Naive thymus-derived CD4-positive, alpha-beta T cell (primary cell): Measurements from ENCODE around the gene ANGPT4. TPM values are rescaled to one million over a fixed set of nuclear protein-coding genes. Genes with fewer than 3 reads are reported as not detected.

Experiments used
- ATAC-seq: fragments of 150-1000 bp; cut with Tn5 transposase; 2 replicates; pipeline ENCODE4 v1.10.0; 2021; ENCODE audit warnings: mild to moderate bottlenecking, moderate library complexity
- CTCF ChIA-PET: fragments of 350-600 bp; sonication (Branson Sonifier 250); formaldehyde crosslinking; loops from one replicate; lab custom pipeline; 2021; ENCODE audit warnings: antibody characterized with exemption; lab: Charles Lee
- POLR2A ChIA-PET: fragments of 350-600 bp; sonication (Branson Sonifier 250); formaldehyde crosslinking; loops from one replicate; lab custom pipeline; 2021; ENCODE audit warnings: antibody characterized with exemption, inconsistent platforms; lab: Charles Lee
- DNase-seq, 9 donors: peaks; one replicate each; pipeline versions ENCODE4 v3.0.0 to v3.0.0-alpha.2; 2020 to 2022; ENCODE audit warnings: mixed read lengths in 1 of 9
- H3K27ac ChIP-seq: one replicate; pipeline ENCODE4 v1.7.0; 2013; ENCODE audit warnings: mild to moderate bottlenecking, low read depth, low read length, moderate library complexity
- H3K27me3 ChIP-seq, 2 donors: one replicate each; pipeline ENCODE4 v1.7.0; 2013; ENCODE audit warnings: low read length in 2 of 2, mild to moderate bottlenecking in 2 of 2, moderate library complexity in 2 of 2; ENCODE audit not compliant: control insufficient read depth in 2 of 2, insufficient read depth in 2 of 2
- H3K36me3 ChIP-seq, 3 experiments: 1 replicate in 2 of 3; 2 replicates in 1 of 3; pipeline ENCODE4 v1.7.0; 2013; ENCODE audit warnings: low read length in 3 of 3, mild to moderate bottlenecking in 3 of 3, moderate library complexity in 1 of 3; ENCODE audit not compliant: insufficient read depth in 3 of 3, control insufficient read depth in 2 of 3
- H3K4me1 ChIP-seq, 2 donors: one replicate each; pipeline ENCODE4 v1.7.0; 2013; ENCODE audit warnings: low read length in 2 of 2, mild to moderate bottlenecking in 2 of 2, moderate library complexity in 1 of 2; ENCODE audit not compliant: control insufficient read depth in 2 of 2, insufficient read depth in 2 of 2
- H3K4me3 ChIP-seq: 2 replicates; pipeline ENCODE4 v1.7.0; 2013; ENCODE audit warnings: mild to moderate bottlenecking, low read length
- H3K9me3 ChIP-seq, 3 experiments: 1 replicate in 2 of 3; 2 replicates in 1 of 3; pipeline ENCODE4 v1.7.0; 2013; ENCODE audit warnings: low read length in 3 of 3; ENCODE audit not compliant: control insufficient read depth in 2 of 3
- H3K27ac Mint-ChIP-seq, 9 donors: one replicate each; pipeline ENCODE4 v1.8.0; 2020 to 2022; ENCODE audit warnings: mixed read lengths in 9 of 9, mild to moderate bottlenecking in 8 of 9, moderate library complexity in 5 of 9, inconsistent platforms in 2 of 9
- H3K27me3 Mint-ChIP-seq, 5 donors: one replicate each; pipeline ENCODE4 v1.8.0; 2021 to 2022; ENCODE audit warnings: mixed read lengths in 5 of 5, mild to moderate bottlenecking in 1 of 5
- H3K36me3 Mint-ChIP-seq, 5 donors: one replicate each; pipeline ENCODE4 v1.8.0; 2020 to 2022; ENCODE audit warnings: mixed read lengths in 5 of 5, mild to moderate bottlenecking in 3 of 5, inconsistent platforms in 1 of 5
- H3K4me1 Mint-ChIP-seq, 7 donors: one replicate each; pipeline ENCODE4 v1.8.0; 2020 to 2022; ENCODE audit warnings: mixed read lengths in 7 of 7, mild to moderate bottlenecking in 3 of 7, inconsistent platforms in 1 of 7
- H3K4me3 Mint-ChIP-seq, 10 donors: one replicate each; pipeline ENCODE4 v1.8.0; 2020 to 2022; ENCODE audit warnings: mild to moderate bottlenecking in 10 of 10, mixed read lengths in 10 of 10, moderate library complexity in 6 of 10, inconsistent platforms in 2 of 10
- H3K9me3 Mint-ChIP-seq, 11 donors: one replicate each; pipeline ENCODE4 v1.8.0; 2020 to 2022; ENCODE audit warnings: mixed read lengths in 11 of 11, mild to moderate bottlenecking in 4 of 11, inconsistent platforms in 1 of 11, moderate library complexity in 1 of 11
- intact Hi-C, 2 donors: fragments of 100-400 bp; cut with micrococcal nuclease; formaldehyde crosslinking; loops; one replicate each; pipeline ENCODE4 v1.15.1; 2023
- polyA plus RNA-seq, 2 donors: library from polyadenylated mRNA; unstranded; fragments of 300-500 nt; fragmentation: Illumina TruSeq; gene quantifications; one replicate each; pipeline ENCODE4 v1.2.3, GENCODE V29; 2021
- total RNA-seq, 6 experiments: library from RNA in 5 of 6; stranded (reverse) in 5 of 6; gene quantifications; 1 replicate in 5 of 6; 2 replicates in 1 of 6; pipeline ENCODE4 v1.2.3 and lab custom pipeline; 2021 to 2026

The ANGPT4 gene
- total and polyA plus RNA-seq, 7 experiments from 2014 or later, result not detected

- peaks cover 27 to 58% (median 51%) of the 10 kb centered on the region in 7 donors for H3K4me1 Mint-ChIP-seq
- H3K4me3 ChIP-seq, result no peak overlapping the region
- peaks cover 0 to 16% (median under 1%) of the 10 kb centered on the region in 5 donors for H3K36me3 Mint-ChIP-seq
- H3K4me1 ChIP-seq, result peaks cover 33 to 41% of the 10 kb centered on the region in 2 donors
- H3K9me3 Mint-ChIP-seq, result peaks cover 0 to 2% (median 0%) of the 10 kb centered on the region in 11 donors
- no peaks in the 10 kb centered on the region for H3K9me3 ChIP-seq
- intact Hi-C loops, result loop anchor here in 1 of 2 donors (5.0 to 10.0 kb wide), 2 partner anchors 625 to 842 kb away; partner anchors contain the start of gene NSFL1C
- DNase-seq (no peak), ATAC-seq (no peak)
- H3K27me3 ChIP-seq, result no peaks in the 10 kb centered on the region
- no peaks in the 10 kb centered on the region for H3K27me3 Mint-ChIP-seq
- peak overlapping the region in 6 of 10 donors; percentile 11 to 81 (median 50) for H3K4me3 Mint-ChIP-seq
- H3K36me3 ChIP-seq, result peaks cover 0 to 5% (median 0%) of the 10 kb centered on the region in 3 experiments
- no peak overlapping the region for H3K27ac ChIP-seq
- peak overlapping the region in 3 of 9 donors; percentile 12 to 52 (median 50) for H3K27ac Mint-ChIP-seq
- CTCF ChIA-PET, result no interaction called here
- POLR2A ChIA-PET, result interaction anchor here (3.7 kb wide), 1 partner anchor 9 kb away, joined by 43 read pairs; the partner anchor contains the start of gene FAM110A
These were observed 73.6 kb downstream of the ANGPT4 start for GRCh38 chr20:842547-842940.

DNA sequence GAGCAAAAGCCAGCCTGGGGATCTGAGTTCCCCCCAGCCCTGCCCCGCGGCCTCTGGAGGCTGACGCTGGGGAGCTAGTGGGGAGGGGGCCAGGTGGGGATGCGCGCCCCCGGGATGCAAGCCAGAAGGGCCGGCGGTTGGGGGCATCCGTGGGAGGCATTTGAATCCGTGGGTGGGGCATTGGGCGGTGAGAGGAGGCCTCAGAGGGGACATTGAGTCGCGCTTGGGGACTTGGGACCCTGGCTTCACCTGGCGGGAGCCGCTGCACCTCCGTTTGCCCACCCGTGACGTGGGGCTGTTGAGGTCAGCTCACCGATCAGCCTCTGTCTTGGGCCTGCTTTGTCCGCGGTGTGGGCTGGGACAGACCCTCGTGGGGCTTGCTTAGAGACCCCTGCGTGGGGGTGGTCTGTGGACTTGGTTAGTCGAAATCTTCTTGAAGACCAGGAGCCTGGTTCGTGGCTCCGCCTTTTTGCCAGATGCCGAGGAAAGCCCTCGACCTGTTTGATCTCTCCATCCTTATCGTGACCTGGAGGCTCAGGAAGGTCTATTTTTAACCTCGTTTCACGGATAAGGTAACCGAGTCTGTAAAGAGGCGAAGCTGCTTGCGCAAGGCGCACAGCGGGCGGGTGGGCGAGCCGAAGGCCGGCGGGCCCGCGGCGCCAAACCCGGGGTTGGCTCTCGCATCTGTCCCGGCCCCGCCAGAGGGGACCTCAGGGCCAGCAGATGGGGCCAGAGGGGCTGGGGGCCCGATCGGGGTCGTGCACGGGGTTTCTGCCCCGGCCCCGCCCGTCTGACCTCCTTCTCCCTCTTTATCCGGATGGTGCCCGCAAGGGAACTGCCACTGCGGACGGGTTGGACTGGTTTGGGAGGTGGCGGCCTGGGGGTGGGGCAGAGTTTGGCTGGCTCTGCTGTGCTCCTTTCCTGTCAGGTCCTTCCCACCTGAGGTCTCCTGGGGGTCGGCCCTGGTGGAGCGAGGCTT, 74.3 kb downstream of the ANGPT4 start:
- H3K4me1 Mint-ChIP-seq, result peaks cover 21 to 58% (median 49%) of the 10 kb centered on the region in 7 donors
- Histone ChIP-seq H3K4me1 (peaks cover 30 to 34% of the 10 kb centered on the region in 2 donors), H3K27ac (peak overlapping the region; percentile 62), H3K36me3 (peaks cover 0 to 5% (median 0%) of the 10 kb centered on the region in 3 experiments), H3K9me3 (no peaks in the 10 kb centered on the region), H3K27me3 (no peaks in the 10 kb centered on the region), H3K4me3 (peak overlapping the region; percentile 47)
- H3K4me3 Mint-ChIP-seq, result peak overlapping the region; percentile 63 to 82 (median 78)
- CTCF ChIA-PET, result interaction anchor here (0.7 kb wide), 1 partner anchor 8 kb away, joined by 3 read pairs; the partner anchor contains the start of gene FAM110A
- POLR2A ChIA-PET, result interaction anchor here (3.7 kb wide), 1 partner anchor 9 kb away, joined by 43 read pairs; the partner anchor contains the start of gene FAM110A
- DNase-seq, result no peak
- peak overlapping the region in 2 of 9 donors; percentile 68 to 87 for H3K27ac Mint-ChIP-seq
- peaks cover 0 to 13% (median 3%) of the 10 kb centered on the region in 5 donors for H3K36me3 Mint-ChIP-seq
- intact Hi-C loops, result loop anchor here in 1 of 2 donors (5.0 to 10.0 kb wide), 2 partner anchors 625 to 843 kb away; partner anchors contain the start of gene NSFL1C
- ATAC-seq, result no peak
- H3K27me3 Mint-ChIP-seq, result no peaks in the 10 kb centered on the region
- H3K9me3 Mint-ChIP-seq, result peaks cover 0 to 2% (median 0%) of the 10 kb centered on the region in 11 donors

GRCh38 chr20:840858-841567, 75.1 kb downstream of the ANGPT4 start:
- Mint-ChIP-seq H3K9me3 (peaks cover 0 to 2% (median 0%) of the 10 kb centered on the region in 11 donors), H3K27ac (peak overlapping the region in 2 of 9 donors; percentile 24 to 62), H3K36me3 (peaks cover 0 to 11% (median 3%) of the 10 kb centered on the region in 5 donors), H3K27me3 (no peaks in the 10 kb centered on the region), H3K4me1 (peaks cover 22 to 58% (median 49%) of the 10 kb centered on the region in 7 donors), H3K4me3 (peak overlapping the region; percentile 53 to 82 (median 78))
- ATAC-seq, result no peak
- no peak for DNase-seq
- CTCF ChIA-PET, result interaction anchor here (0.7 kb wide), 1 partner anchor 7 kb away, joined by 3 read pairs; the partner anchor contains the start of gene FAM110A
- Histone ChIP-seq H3K4me1 (peaks cover 22 to 27% of the 10 kb centered on the region in 2 donors), H3K9me3 (no peaks in the 10 kb centered on the region), H3K27me3 (no peaks in the 10 kb centered on the region), H3K4me3 (peak overlapping the region; percentile 47), H3K27ac (peak overlapping the region; percentile 62), H3K36me3 (peaks cover 0 to 5% (median 0%) of the 10 kb centered on the region in 3 experiments)
- intact Hi-C loops, result loop anchor here in 1 of 2 donors (5.0 to 10.0 kb wide), 2 partner anchors 626 to 844 kb away; partner anchors contain the start of gene NSFL1C
- POLR2A ChIA-PET, result interaction anchor here (3.7 kb wide), 1 partner anchor 8 kb away, joined by 43 read pairs; the partner anchor contains the start of gene FAM110A

- H3K27ac ChIP-seq, result no peak overlapping the region
- Mint-ChIP-seq H3K9me3 (peaks cover 0 to 2% (median 0%) of the 10 kb centered on the region in 11 donors), H3K27me3 (no peaks in the 10 kb centered on the region), H3K27ac (peak overlapping the region in 3 of 9 donors; percentile 17 to 62 (median 24)), H3K36me3 (peaks cover 0 to 8% (median 3%) of the 10 kb centered on the region in 5 donors), H3K4me1 (peaks cover 22 to 59% (median 48%) of the 10 kb centered on the region in 7 donors), H3K4me3 (peak overlapping the region; percentile 53 to 81 (median 65))
- ATAC-seq (no peak), DNase-seq (no peak)
- no peaks in the 10 kb centered on the region for H3K27me3 ChIP-seq
- H3K4me3 ChIP-seq, result no peak overlapping the region
- peaks cover 19 to 32% of the 10 kb centered on the region in 2 donors for H3K4me1 ChIP-seq
- ChIA-PET POLR2A (no interaction called here), CTCF (no interaction called here)
- peaks cover 0 to 5% (median 0%) of the 10 kb centered on the region in 3 experiments for H3K36me3 ChIP-seq
- no peaks in the 10 kb centered on the region for H3K9me3 ChIP-seq
- intact Hi-C loops, result loop anchor here in 1 of 2 donors (5.0 to 10.0 kb wide), 2 partner anchors 627 to 844 kb away; partner anchors contain the start of gene NSFL1C
These were observed 75.7 kb downstream of the ANGPT4 start for GRCh38 chr20:840503-840857.

DNA sequence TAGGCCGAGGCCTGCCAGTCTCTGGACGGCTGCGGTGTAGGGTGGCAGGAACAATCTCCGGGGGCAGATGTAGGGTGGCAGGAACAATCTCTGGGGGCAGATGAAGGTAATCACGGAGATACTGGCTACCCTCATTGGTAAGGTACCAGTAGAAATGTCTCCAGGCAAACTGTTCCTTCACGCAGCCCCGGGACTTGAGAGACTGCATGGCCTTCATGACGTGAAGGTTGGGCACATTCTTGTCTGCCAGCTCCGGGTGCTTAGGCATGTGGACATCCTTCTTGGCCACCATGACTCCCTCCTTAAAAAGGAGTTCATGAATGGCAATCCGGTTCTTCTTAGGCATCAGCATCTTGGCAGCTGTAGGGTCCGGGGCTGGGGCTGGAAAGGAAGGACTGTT, 76.5 kb downstream of the ANGPT4 start:
- intact Hi-C loops, result loop anchor here (5.0 to 10.0 kb wide), 3 partner anchors 628 to 1625 kb away; partner anchors contain the start of gene NSFL1C (in 1 of the 2)
- Mint-ChIP-seq H3K4me3 (peak overlapping the region in 6 of 10 donors; percentile 21 to 81 (median 68)), H3K27me3 (no peaks in the 10 kb centered on the region), H3K27ac (peak overlapping the region in 3 of 9 donors; percentile 12 to 25 (median 24)), H3K9me3 (peaks cover 0 to 2% (median 0%) of the 10 kb centered on the region in 11 donors), H3K4me1 (peaks cover 29 to 68% (median 54%) of the 10 kb centered on the region in 7 donors), H3K36me3 (peaks cover 0 to 11% (median 3%) of the 10 kb centered on the region in 5 donors)
- Histone ChIP-seq H3K9me3 (no peaks in the 10 kb centered on the region), H3K27me3 (no peaks in the 10 kb centered on the region), H3K36me3 (peaks cover 0 to 2% (median 0%) of the 10 kb centered on the region in 3 experiments), H3K4me3 (no peak overlapping the region), H3K4me1 (peaks cover 25 to 39% of the 10 kb centered on the region in 2 donors), H3K27ac (no peak overlapping the region)
- DNase-seq, result no peak
- CTCF ChIA-PET, result no interaction called here
- ATAC-seq, result no peak
- POLR2A ChIA-PET, result no interaction called here
